Activated CD4-positive, alpha-beta memory T cell treated with anti-CD3 and anti-CD28 coated beads for 36 hours (primary cell): Measurements from ENCODE around the gene OR4C11. TPM values are rescaled to one million over a fixed set of nuclear protein-coding genes. Genes with fewer than 3 reads are reported as not detected.

Source experiments
- CTCF ChIA-PET: fragments of 350-600 bp; sonication (Branson Sonifier 250); formaldehyde crosslinking; loops from one replicate; lab custom pipeline; 2021; ENCODE audit warnings: antibody characterized with exemption, inconsistent platforms; lab: Charles Lee
- POLR2A ChIA-PET: fragments of 350-600 bp; sonication (Branson Sonifier 250); formaldehyde crosslinking; loops from one replicate; lab custom pipeline; 2021; ENCODE audit warnings: antibody characterized with exemption; lab: Charles Lee
- DNase-seq: peaks from one replicate; pipeline ENCODE4 v3.0.0-alpha.2; 2020
- H3K27ac Mint-ChIP-seq: one replicate; pipeline ENCODE4 v1.8.0; 2021; ENCODE audit warnings: mixed read lengths
- H3K27me3 Mint-ChIP-seq: one replicate; pipeline ENCODE4 v1.8.0; 2021; ENCODE audit warnings: mixed read lengths
- H3K36me3 Mint-ChIP-seq: one replicate; pipeline ENCODE4 v1.8.0; 2021; ENCODE audit warnings: mixed read lengths
- H3K4me1 Mint-ChIP-seq: one replicate; pipeline ENCODE4 v1.8.0; 2021; ENCODE audit warnings: low read depth, mixed read lengths
- H3K4me3 Mint-ChIP-seq: one replicate; pipeline ENCODE4 v1.8.0; 2021; ENCODE audit warnings: mild to moderate bottlenecking, mixed read lengths
- H3K9me3 Mint-ChIP-seq: one replicate; pipeline ENCODE4 v1.8.0; 2021; ENCODE audit warnings: mixed read lengths
- intact Hi-C: fragments of 100-400 bp; cut with micrococcal nuclease; formaldehyde crosslinking; loops from one replicate; pipeline ENCODE4 v1.15.1; 2023
- total RNA-seq, 2 experiments: library from RNA; stranded (reverse); gene quantifications; one replicate each; pipeline ENCODE4 v1.2.3, GENCODE V29; 2021

OR4C11 gene
- not detected for total RNA-seq

DNA sequence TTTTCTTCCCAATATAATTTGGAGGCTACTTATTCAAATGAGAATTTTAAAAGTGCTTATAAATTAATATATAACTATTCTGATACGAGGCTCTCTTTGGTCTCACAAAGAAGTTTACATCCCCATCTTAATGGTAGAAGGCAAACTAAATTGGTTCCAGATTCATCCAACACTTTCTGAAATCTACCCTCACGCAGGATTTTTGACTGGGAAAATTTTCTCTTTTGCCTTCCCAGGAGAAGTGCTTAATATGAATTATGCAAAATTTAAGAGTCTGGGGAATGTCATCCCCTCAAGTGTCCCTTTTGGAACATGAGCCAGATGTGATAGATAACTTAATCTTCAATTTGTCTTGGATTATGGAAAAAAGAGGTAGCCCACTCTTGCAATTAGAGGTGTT, at the start of gene OR4C11:
Gene OR4C11 (minus strand): TSS at position 101 of the 400 bp plus-strand sequence. CDS start 3,272 bp downstream, outside the sequence.
- intact Hi-C loops = loop anchor here (2.0 kb wide), 1 partner anchor 47 kb away; no protein-coding TSS in a partner anchor

DNA sequence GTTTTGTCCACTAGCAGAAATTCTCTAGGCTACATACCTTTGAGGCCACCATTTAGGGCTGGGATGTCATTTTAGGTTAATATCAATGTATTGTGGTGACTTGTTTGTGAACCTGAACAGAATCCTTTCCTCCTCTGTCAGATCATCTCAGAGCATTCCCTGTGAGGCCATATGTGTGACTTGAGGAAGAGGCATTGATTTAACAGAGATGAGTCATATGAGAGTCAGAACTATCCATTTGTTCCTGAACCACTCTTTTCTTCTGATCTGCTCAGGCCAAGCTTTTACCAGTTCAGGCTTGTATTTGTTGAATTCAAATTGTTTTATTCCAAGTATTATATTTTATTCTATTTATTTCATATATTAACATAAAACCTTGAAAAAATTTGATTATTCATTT, 47.7 kb upstream of the OR4C11 start:
- POLR2A ChIA-PET = no interaction called here
- Mint-ChIP-seq H3K27me3 (no peaks in the 10 kb centered on the region), H3K4me1 (no peaks in the 10 kb centered on the region), H3K9me3 (peaks cover 37% of the 10 kb centered on the region), H3K36me3 (no peaks in the 10 kb centered on the region), H3K4me3 (no peak overlapping the region), H3K27ac (no peak overlapping the region)
- CTCF ChIA-PET = no interaction called here
- intact Hi-C loops = no loop called here
- DNase-seq = no peak

More for the DNA sequence above, at the start of gene OR4C11:
- no peaks in the 10 kb centered on the region for H3K4me1 Mint-ChIP-seq
- no peaks in the 10 kb centered on the region for H3K27me3 Mint-ChIP-seq
- no peak for DNase-seq
- no peak within 1 kb of the TSS for H3K4me3 Mint-ChIP-seq
- no peak within 1 kb of the TSS for H3K27ac Mint-ChIP-seq
- no peaks in the 10 kb centered on the region for H3K36me3 Mint-ChIP-seq
- ChIA-PET CTCF (no interaction called here), POLR2A (no interaction called here)
- H3K9me3 Mint-ChIP-seq = peaks cover 22% of the 10 kb centered on the region

GRCh38 chr11:55652560-55652959, 45.1 kb upstream of the OR4C11 start:
- H3K9me3 Mint-ChIP-seq = peaks cover 46% of the 10 kb centered on the region
- H3K27ac Mint-ChIP-seq = no peak overlapping the region
- no peaks in the 10 kb centered on the region for H3K4me1 Mint-ChIP-seq
- no peak for DNase-seq
- intact Hi-C loops = no loop called here
- CTCF ChIA-PET = no interaction called here
- H3K27me3 Mint-ChIP-seq = no peaks in the 10 kb centered on the region
- POLR2A ChIA-PET = no interaction called here
- no peaks in the 10 kb centered on the region for H3K36me3 Mint-ChIP-seq
- H3K4me3 Mint-ChIP-seq = no peak overlapping the region

DNA sequence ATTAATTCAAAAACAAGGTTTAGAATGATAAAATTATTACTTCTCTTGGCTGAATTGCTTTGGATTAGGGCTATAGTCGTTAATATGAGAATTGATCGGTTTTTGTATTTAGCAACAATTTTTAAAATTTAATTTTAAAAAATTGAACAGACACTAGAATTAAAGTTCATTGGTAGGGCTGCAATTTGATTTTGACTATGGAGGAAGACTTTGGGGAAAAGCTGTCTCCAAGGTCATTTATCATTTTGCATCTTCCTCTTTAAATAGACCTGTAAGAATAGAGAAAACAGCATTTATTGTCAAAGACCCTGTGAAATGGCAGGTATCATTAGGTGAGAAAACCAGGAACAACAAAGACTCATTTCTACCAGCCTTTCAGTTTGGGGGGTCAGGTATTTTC, 40.6 kb upstream of the OR4C11 start, which contains the start of gene OR4S2:
Gene OR4S2 (plus strand): TSS at position 301 of the 400 bp plus-strand sequence. CDS start 2,577 bp downstream, outside the sequence.
- CTCF ChIA-PET = no interaction called here
- no peaks in the 10 kb centered on the region for H3K27me3 Mint-ChIP-seq
- DNase-seq = no peak
- no peaks in the 10 kb centered on the region for H3K36me3 Mint-ChIP-seq
- peaks cover 52% of the 10 kb centered on the region for H3K9me3 Mint-ChIP-seq
- no peak within 1 kb of the TSS for H3K27ac Mint-ChIP-seq
- H3K4me1 Mint-ChIP-seq = no peaks in the 10 kb centered on the region
- intact Hi-C loops = no loop called here
- POLR2A ChIA-PET = no interaction called here
- H3K4me3 Mint-ChIP-seq = no peak within 1 kb of the TSS

- no peak within 1 kb of the TSS for H3K27ac Mint-ChIP-seq
- peaks cover 23% of the 10 kb centered on the region for H3K9me3 Mint-ChIP-seq
- H3K4me1 Mint-ChIP-seq = no peaks in the 10 kb centered on the region
- no peak for DNase-seq
- H3K36me3 Mint-ChIP-seq = no peaks in the 10 kb centered on the region
- POLR2A ChIA-PET = no interaction called here
- H3K4me3 Mint-ChIP-seq = no peak within 1 kb of the TSS
- intact Hi-C loops = no loop called here
- CTCF ChIA-PET = no interaction called here
- H3K27me3 Mint-ChIP-seq = no peaks in the 10 kb centered on the region
Measured at GRCh38 chr11:55634813-55635212, 27.4 kb upstream of the OR4C11 start, which contains the start of gene OR4P4. Gene OR4P4 (plus strand): TSS chr11:55635113.

GRCh38 chr11:55624531-55624930, 17.1 kb upstream of the OR4C11 start:
- ChIA-PET POLR2A (interaction anchor here (0.6 kb wide), 1 partner anchor 18 kb away, joined by 3 read pairs; no protein-coding TSS in a partner anchor), CTCF (no interaction called here)
- Mint-ChIP-seq H3K27ac (no peak overlapping the region), H3K4me1 (no peaks in the 10 kb centered on the region), H3K27me3 (no peaks in the 10 kb centered on the region), H3K9me3 (peaks cover 58% of the 10 kb centered on the region), H3K36me3 (no peaks in the 10 kb centered on the region), H3K4me3 (no peak overlapping the region)
- intact Hi-C loops = no loop called here
- DNase-seq = no peak

GRCh38 chr11:55572548-55572947, 34.9 kb downstream of the OR4C11 start:
- Mint-ChIP-seq H3K4me3 (no peak overlapping the region), H3K27ac (no peak overlapping the region), H3K4me1 (no peaks in the 10 kb centered on the region), H3K27me3 (no peaks in the 10 kb centered on the region), H3K36me3 (no peaks in the 10 kb centered on the region), H3K9me3 (peaks cover 24% of the 10 kb centered on the region)
- intact Hi-C loops = no loop called here
- DNase-seq = no peak
- CTCF ChIA-PET = no interaction called here
- POLR2A ChIA-PET = no interaction called here

- Mint-ChIP-seq H3K4me3 (no peak within 1 kb of the TSS), H3K27me3 (no peaks in the 10 kb centered on the region), H3K27ac (no peak within 1 kb of the TSS), H3K36me3 (no peaks in the 10 kb centered on the region), H3K4me1 (no peaks in the 10 kb centered on the region), H3K9me3 (peaks cover 21% of the 10 kb centered on the region)
- intact Hi-C loops = no loop called here
- ChIA-PET POLR2A (no interaction called here), CTCF (no interaction called here)
- no peak for DNase-seq
Measured at GRCh38 chr11:55571828-55572227, 35.6 kb downstream of the OR4C11 start, which contains the start of gene OR4C16. Gene OR4C16 (plus strand): TSS chr11:55572128. CDS start chr11:55572128, 0 bp downstream.

DNA sequence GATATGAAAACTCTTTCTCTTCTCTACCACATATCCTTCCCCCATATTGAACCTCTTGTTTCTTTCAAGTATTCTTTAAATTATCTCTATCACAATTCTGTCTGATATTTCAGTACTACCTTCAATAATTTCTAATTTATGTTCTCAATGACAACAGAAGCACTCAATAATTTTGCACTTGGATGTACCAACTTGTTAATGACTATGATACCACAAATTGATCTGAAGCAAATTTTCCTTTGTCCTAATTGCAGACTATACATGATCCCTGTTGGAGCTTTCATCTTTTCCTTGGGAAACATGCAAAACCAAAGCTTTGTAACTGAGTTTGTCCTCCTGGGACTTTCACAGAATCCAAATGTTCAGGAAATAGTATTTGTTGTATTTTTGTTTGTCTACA, 53.3 kb downstream of the OR4C11 start, which contains the start of gene OR4C15:
Gene OR4C15 (plus strand): TSS at position 301 of the 400 bp plus-strand sequence. CDS start 0 bp downstream, at position 301.
- DNase-seq = no peak
- CTCF ChIA-PET = no interaction called here
- H3K27ac Mint-ChIP-seq = no peak within 1 kb of the TSS
- H3K27me3 Mint-ChIP-seq = no peaks in the 10 kb centered on the region
- no peak within 1 kb of the TSS for H3K4me3 Mint-ChIP-seq
- intact Hi-C loops = no loop called here
- POLR2A ChIA-PET = no interaction called here
- no peaks in the 10 kb centered on the region for H3K36me3 Mint-ChIP-seq
- peaks cover 26% of the 10 kb centered on the region for H3K9me3 Mint-ChIP-seq
- H3K4me1 Mint-ChIP-seq = no peaks in the 10 kb centered on the region

Other genes with a start within 250 kb of the OR4C11 start
- gene OR4A15, start 239.7 kb downstream of the OR4C11 start, total RNA-seq = not detected
- not detected for gene OR4C15, start 53.2 kb downstream of the OR4C11 start, total RNA-seq
- gene OR4C16, start 35.5 kb downstream of the OR4C11 start, total RNA-seq = not detected
- not detected for gene OR4P4, start 27.5 kb upstream of the OR4C11 start, total RNA-seq
- not detected for gene OR4S2, start 40.7 kb upstream of the OR4C11 start, total RNA-seq
- gene OR4C6, start 54.6 kb upstream of the OR4C11 start, total RNA-seq = not detected
- not detected for gene OR5D13, start 165.8 kb upstream of the OR4C11 start, total RNA-seq
- not detected for gene OR5D14, start 187.9 kb upstream of the OR4C11 start, total RNA-seq
- gene OR5L1, start 203.7 kb upstream of the OR4C11 start, total RNA-seq = not detected
- not detected for gene OR5D18, start 212.0 kb upstream of the OR4C11 start, total RNA-seq
- gene OR5L2, start 219.6 kb upstream of the OR4C11 start, total RNA-seq = not detected
- not detected for gene OR5D16, start 231.1 kb upstream of the OR4C11 start, total RNA-seq